Activated CD8-positive, alpha-beta T cell treated with anti-CD3 and anti-CD28 coated beads for 36 hours (primary cell): ENCODE results near the gene SH3BGRL2. TPM values are rescaled to one million over a fixed set of nuclear protein-coding genes. Genes with fewer than 3 reads are reported as not detected.

Experiments used
- ATAC-seq: fragments of 200-7000 bp; cut with Tn5 transposase; one replicate; pipeline ENCODE4 v1.10.0; 2021; ENCODE audit warnings: mild to moderate bottlenecking, moderate library complexity
- CTCF ChIA-PET: fragments of 350-600 bp; sonication (Branson Sonifier 250); formaldehyde crosslinking; loops from one replicate; lab custom pipeline; 2021; ENCODE audit warnings: antibody characterized with exemption; lab: Charles Lee
- POLR2A ChIA-PET: fragments of 350-600 bp; sonication (Branson Sonifier 250); formaldehyde crosslinking; loops from one replicate; lab custom pipeline; 2021; ENCODE audit warnings: antibody characterized with exemption; lab: Charles Lee
- DNase-seq: peaks from one replicate; pipeline ENCODE4 v3.0.0-alpha.2; 2020
- H3K27ac Mint-ChIP-seq: one replicate; pipeline ENCODE4 v1.8.0; 2021; ENCODE audit warnings: mild to moderate bottlenecking, mixed read lengths
- H3K27me3 Mint-ChIP-seq: one replicate; pipeline ENCODE4 v1.8.0; 2021; ENCODE audit warnings: mixed read lengths
- H3K36me3 Mint-ChIP-seq: one replicate; pipeline ENCODE4 v1.8.0; 2021; ENCODE audit warnings: low read depth, mixed read lengths
- H3K4me1 Mint-ChIP-seq: one replicate; pipeline ENCODE4 v1.8.0; 2021; ENCODE audit warnings: low read depth, mixed read lengths
- H3K4me3 Mint-ChIP-seq: one replicate; pipeline ENCODE4 v1.8.0; 2021; ENCODE audit warnings: mild to moderate bottlenecking, moderate library complexity, mixed read lengths
- H3K9me3 Mint-ChIP-seq: one replicate; pipeline ENCODE4 v1.8.0; 2021; ENCODE audit warnings: mixed read lengths
- intact Hi-C: fragments of 100-400 bp; cut with micrococcal nuclease; formaldehyde crosslinking; loops from one replicate; pipeline ENCODE4 v1.10.0; 2022
- total RNA-seq, 2 experiments: library from RNA; stranded (reverse); gene quantifications; one replicate each; pipeline ENCODE4 v1.2.3, GENCODE V29; 2021
- TF ChIP-seq, protein P1 (sequence below): fragments of 200-600 bp; IDR thresholded peaks from one replicate; pipeline ENCODE4 v1.8.0; 2022; ENCODE audit warnings: antibody characterized with exemption, mild to moderate bottlenecking

Gene SH3BGRL2
- total RNA-seq, 2 experiments from 2014 or later, result 0.54 to 0.70 TPM

DNA sequence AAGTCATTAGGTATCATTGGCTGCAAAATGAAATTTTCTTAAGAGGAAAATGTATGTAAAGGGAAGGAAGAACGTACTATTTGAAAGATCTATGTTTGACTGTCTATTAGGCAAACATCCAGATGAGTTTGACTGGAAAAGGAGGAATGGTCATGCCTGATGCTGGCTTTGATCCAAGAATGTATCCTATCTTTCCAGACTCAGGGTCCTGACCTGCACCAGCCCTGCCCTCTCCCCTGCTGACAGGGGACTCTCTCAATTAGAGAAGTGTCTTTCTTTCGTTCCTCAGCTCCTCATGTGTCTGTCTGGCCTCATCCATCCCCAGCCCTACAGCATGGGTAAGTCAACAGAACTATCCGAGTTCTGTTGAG is 21.9 kb upstream of the SH3BGRL2 start:
- DNase-seq, result no peak
- H3K4me3 Mint-ChIP-seq, result no peak overlapping the region
- H3K9me3 Mint-ChIP-seq, result no peaks in the 10 kb centered on the region
- H3K4me1 Mint-ChIP-seq, result no peaks in the 10 kb centered on the region
- H3K27me3 Mint-ChIP-seq, result no peaks in the 10 kb centered on the region
- intact Hi-C loops, result no loop called here
- no peak for ATAC-seq
- ChIA-PET POLR2A (no interaction called here), CTCF (no interaction called here)
- TF ChIP-seq, protein P1, sequence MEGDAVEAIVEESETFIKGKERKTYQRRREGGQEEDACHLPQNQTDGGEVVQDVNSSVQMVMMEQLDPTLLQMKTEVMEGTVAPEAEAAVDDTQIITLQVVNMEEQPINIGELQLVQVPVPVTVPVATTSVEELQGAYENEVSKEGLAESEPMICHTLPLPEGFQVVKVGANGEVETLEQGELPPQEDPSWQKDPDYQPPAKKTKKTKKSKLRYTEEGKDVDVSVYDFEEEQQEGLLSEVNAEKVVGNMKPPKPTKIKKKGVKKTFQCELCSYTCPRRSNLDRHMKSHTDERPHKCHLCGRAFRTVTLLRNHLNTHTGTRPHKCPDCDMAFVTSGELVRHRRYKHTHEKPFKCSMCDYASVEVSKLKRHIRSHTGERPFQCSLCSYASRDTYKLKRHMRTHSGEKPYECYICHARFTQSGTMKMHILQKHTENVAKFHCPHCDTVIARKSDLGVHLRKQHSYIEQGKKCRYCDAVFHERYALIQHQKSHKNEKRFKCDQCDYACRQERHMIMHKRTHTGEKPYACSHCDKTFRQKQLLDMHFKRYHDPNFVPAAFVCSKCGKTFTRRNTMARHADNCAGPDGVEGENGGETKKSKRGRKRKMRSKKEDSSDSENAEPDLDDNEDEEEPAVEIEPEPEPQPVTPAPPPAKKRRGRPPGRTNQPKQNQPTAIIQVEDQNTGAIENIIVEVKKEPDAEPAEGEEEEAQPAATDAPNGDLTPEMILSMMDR, result no peak
- no peak overlapping the region for H3K27ac Mint-ChIP-seq
- no peaks in the 10 kb centered on the region for H3K36me3 Mint-ChIP-seq

DNA sequence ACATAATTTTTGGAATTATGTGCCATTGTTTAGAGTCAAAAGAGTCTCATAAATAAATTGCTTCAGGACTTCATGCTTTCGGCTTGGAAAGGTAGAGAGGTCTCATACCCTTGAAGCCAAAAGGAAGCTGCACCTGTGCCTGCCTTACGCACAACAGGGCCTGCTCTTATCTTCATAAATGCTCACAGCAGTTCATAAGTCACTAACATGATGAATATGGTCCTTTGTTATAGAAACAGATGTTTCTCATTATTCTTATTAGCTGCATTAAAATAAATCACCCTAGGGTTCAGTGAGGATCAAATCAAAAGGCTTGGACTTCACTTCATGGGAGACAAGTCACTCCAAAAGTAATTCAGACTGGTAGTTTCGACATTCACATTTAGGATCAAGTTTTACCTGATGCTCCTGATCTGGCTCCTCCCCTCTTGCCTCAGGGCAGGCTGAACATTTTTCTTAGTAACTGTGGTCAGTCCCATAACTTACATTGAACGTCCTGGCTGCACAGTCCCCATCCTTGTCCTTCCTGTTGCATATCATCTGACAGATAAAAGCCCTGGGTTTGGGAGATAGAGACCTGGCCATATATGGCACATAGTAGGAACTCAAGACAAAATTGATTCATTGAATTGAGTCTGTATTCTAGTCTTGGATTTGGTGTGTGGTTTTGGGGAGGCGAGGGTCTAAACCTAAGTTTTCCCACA is 20.7 kb upstream of the SH3BGRL2 start:
- H3K36me3 Mint-ChIP-seq, result no peaks in the 10 kb centered on the region
- no peaks in the 10 kb centered on the region for H3K4me1 Mint-ChIP-seq
- no peak for DNase-seq
- CTCF ChIA-PET, result interaction anchor here (0.7 kb wide), 1 partner anchor 12 kb away, joined by 3 read pairs; no protein-coding TSS in a partner anchor
- H3K4me3 Mint-ChIP-seq, result no peak overlapping the region
- H3K9me3 Mint-ChIP-seq, result no peaks in the 10 kb centered on the region
- H3K27me3 Mint-ChIP-seq, result no peaks in the 10 kb centered on the region
- no peak for ATAC-seq
- POLR2A ChIA-PET, result no interaction called here
- H3K27ac Mint-ChIP-seq, result no peak overlapping the region
- TF ChIP-seq, protein P1, result no peak
- intact Hi-C loops, result no loop called here

DNA sequence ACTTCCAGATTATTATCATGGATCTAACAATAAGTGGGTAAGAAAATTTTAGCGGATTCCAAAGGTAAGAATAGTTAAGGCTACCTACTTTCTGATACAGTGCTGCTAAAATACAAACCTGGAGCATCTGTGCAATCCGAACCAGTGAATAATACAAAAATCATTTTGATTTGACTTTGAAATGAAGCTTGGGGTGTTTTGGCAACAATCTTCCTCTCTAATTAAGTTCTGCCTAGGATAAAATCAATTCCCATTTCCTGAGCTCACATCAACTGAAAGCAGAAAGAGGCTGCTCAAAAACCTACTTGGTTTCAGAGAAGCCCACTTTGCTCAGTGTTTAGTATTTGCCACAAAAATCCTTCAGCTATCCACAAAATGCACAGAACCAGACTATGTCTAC is 18.7 kb upstream of the SH3BGRL2 start:
- Mint-ChIP-seq H3K4me3 (no peak overlapping the region), H3K9me3 (no peaks in the 10 kb centered on the region), H3K27ac (no peak overlapping the region), H3K36me3 (no peaks in the 10 kb centered on the region), H3K4me1 (no peaks in the 10 kb centered on the region), H3K27me3 (peaks cover 3% of the 10 kb centered on the region)
- TF ChIP-seq, protein P1, result no peak
- ChIA-PET CTCF (interaction anchor here (1.6 kb wide), 1 partner anchor 11 kb away, joined by 3 read pairs; no protein-coding TSS in a partner anchor), POLR2A (no interaction called here)
- ATAC-seq, result no peak
- intact Hi-C loops, result no loop called here
- no peak for DNase-seq

DNA sequence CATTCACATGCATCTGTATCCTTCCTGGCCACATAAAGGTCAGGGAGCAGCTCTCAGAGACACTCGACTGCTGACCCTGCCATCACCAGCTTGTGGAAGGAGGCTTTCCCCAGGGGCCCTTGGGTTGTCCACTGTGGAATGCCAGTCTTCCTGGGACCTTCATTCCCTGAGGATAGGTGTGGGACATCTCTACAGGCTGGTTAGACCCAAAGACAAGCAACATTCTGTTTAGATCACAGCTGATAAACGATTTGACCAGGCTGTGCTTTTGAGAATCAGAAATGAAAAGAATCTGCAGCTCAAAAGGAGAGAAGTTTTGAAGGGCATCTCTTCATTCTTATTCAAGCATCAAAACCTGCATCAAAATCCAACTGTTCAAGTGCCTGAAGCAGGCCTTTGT is 18.2 kb upstream of the SH3BGRL2 start:
- no peaks in the 10 kb centered on the region for H3K4me1 Mint-ChIP-seq
- H3K4me3 Mint-ChIP-seq, result no peak overlapping the region
- peaks cover 3% of the 10 kb centered on the region for H3K27me3 Mint-ChIP-seq
- ChIA-PET CTCF (interaction anchor here (1.6 kb wide), 1 partner anchor 11 kb away, joined by 3 read pairs; no protein-coding TSS in a partner anchor), POLR2A (no interaction called here)
- TF ChIP-seq, protein P1, result no peak
- H3K9me3 Mint-ChIP-seq, result no peaks in the 10 kb centered on the region
- no peak overlapping the region for H3K27ac Mint-ChIP-seq
- no peaks in the 10 kb centered on the region for H3K36me3 Mint-ChIP-seq
- no peak for DNase-seq
- ATAC-seq, result no peak
- intact Hi-C loops, result no loop called here

DNA sequence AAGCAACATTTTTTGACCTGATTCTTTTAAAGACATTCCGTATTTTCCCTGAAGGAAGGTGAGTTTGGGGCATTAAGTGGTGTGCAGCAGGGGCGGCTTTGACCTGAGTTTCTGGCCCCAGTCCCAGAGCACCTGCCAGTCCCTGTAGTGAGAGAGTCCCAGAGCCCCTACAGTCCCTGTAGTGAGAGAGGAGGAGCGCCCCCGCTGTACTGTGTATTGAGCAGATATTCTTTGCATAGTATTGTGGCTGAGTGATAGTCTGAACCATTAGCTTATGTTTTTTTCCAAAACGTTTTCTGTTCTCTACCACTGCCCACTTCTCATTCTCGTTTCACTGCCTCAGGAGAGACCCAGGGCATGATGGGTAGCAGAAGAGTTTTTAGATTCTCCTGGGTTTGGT is 17.2 kb upstream of the SH3BGRL2 start:
- no peak for DNase-seq
- ATAC-seq, result no peak
- Mint-ChIP-seq H3K9me3 (no peaks in the 10 kb centered on the region), H3K27ac (no peak overlapping the region), H3K27me3 (peaks cover 3% of the 10 kb centered on the region), H3K4me3 (no peak overlapping the region), H3K36me3 (no peaks in the 10 kb centered on the region), H3K4me1 (no peaks in the 10 kb centered on the region)
- intact Hi-C loops, result no loop called here
- POLR2A ChIA-PET, result no interaction called here
- TF ChIP-seq, protein P1, result no peak
- CTCF ChIA-PET, result no interaction called here
